Parathyroid adenoma (tissue), 2 donors: ENCODE measurements around the gene OPA3.

ENCODE experiments used
- H2AFZ ChIP-seq: fragments of 300-600 bp; sonication (generic); one replicate; pipeline ENCODE4 v1.7.0; 2017; ENCODE audit warnings: antibody characterized with exemption, mild to moderate bottlenecking
- H3K27ac ChIP-seq: fragments of 300-600 bp; sonication (generic); one replicate; pipeline ENCODE4 v1.7.0; 2017
- H3K27me3 ChIP-seq: fragments of 300-600 bp; sonication (generic); one replicate; pipeline ENCODE4 v1.7.0; 2017; ENCODE audit warnings: low read length; ENCODE audit not compliant: control insufficient read depth, insufficient read depth
- H3K36me3 ChIP-seq: fragments of 300-600 bp; sonication (generic); one replicate; pipeline ENCODE4 v1.7.0; 2017; ENCODE audit warnings: low read length; ENCODE audit not compliant: control insufficient read depth, insufficient read depth
- H3K4me1 ChIP-seq: fragments of 300-600 bp; sonication (generic); one replicate; pipeline ENCODE4 v1.7.0; 2017; ENCODE audit warnings: control low read depth
- H3K4me2 ChIP-seq: fragments of 300-600 bp; sonication (generic); one replicate; pipeline ENCODE4 v1.7.0; 2017; ENCODE audit warnings: low read length
- H3K4me3 ChIP-seq: fragments of 300-600 bp; sonication (generic); one replicate; pipeline ENCODE4 v1.7.0; 2017; ENCODE audit warnings: low read depth, low read length
- H3K79me2 ChIP-seq: fragments of 300-600 bp; sonication (generic); one replicate; pipeline ENCODE4 v1.7.0; 2017; ENCODE audit warnings: control low read depth
- H3K9ac ChIP-seq: fragments of 300-600 bp; sonication (generic); one replicate; pipeline ENCODE4 v1.7.0; 2017; ENCODE audit warnings: mild to moderate bottlenecking
- H3K9me3 ChIP-seq: fragments of 300-600 bp; sonication (generic); one replicate; pipeline ENCODE4 v1.7.0; 2017; ENCODE audit warnings: low read length; ENCODE audit not compliant: control insufficient read depth
- CTCF ChIP-seq: fragments of 300-600 bp; sonication (generic); IDR thresholded peaks from one replicate; pipeline ENCODE4 v1.7.0; 2017; ENCODE audit warnings: antibody characterized with exemption, mild to moderate bottlenecking
- donor health status: primary hyperparathyroidism.

OPA3 gene

DNA sequence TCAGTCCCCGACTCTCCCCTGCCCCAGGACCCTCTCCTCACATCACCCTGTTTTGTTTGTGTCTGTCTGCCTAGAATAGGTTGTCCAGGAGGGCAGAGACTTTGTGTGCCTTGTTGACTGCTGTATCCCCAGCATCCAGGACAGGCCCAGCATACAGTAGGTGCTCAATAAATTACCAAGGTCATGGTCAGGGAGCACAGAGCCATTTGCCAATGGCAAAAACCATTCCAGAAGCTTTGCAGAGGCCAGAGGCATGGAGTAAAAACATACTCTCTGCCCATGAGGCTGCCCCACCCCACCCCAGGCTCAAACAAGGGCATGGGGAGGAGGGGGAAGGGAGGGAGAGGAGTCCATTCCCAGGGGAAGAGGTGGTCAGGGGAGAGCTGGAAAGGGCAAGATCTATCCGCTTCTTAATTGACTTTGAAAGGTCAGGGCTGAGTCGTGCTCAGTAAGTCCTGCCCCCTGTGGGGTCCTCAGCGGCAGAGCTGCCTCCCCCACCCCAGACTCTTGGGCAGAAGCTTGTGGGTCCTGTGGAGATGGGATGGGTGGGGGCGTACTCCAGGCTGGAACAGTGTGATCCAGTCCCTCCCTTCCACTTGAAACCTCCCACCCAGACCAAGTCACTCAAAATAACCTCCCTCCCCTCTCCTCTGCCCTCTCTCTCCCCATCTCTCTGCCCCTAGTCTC is 13.0 kb upstream of the OPA3 start:
- Histone ChIP-seq H3K4me3 (no peak overlapping the region), H3K27ac (peak overlapping the region; percentile 51), H3K4me2 (peak overlapping the region; percentile 49), H3K79me2 (no peaks in the 10 kb centered on the region), H3K9ac (no peak overlapping the region), H2AFZ (no peak overlapping the region), H3K4me1 (no peaks in the 10 kb centered on the region), H3K9me3 (no peaks in the 10 kb centered on the region), H3K36me3 (no peaks in the 10 kb centered on the region), H3K27me3 (peaks cover 3% of the 10 kb centered on the region)
- TF ChIP-seq CTCF: no peak

- Histone ChIP-seq H3K36me3 (no peaks in the 10 kb centered on the region), H3K79me2 (no peaks in the 10 kb centered on the region), H3K9me3 (no peaks in the 10 kb centered on the region), H3K27ac (peak overlapping the region; percentile 55), H3K9ac (no peak overlapping the region), H3K4me3 (no peak overlapping the region), H3K4me1 (no peaks in the 10 kb centered on the region), H2AFZ (no peak overlapping the region), H3K4me2 (no peak overlapping the region), H3K27me3 (peaks cover 3% of the 10 kb centered on the region)
- TF ChIP-seq CTCF: no peak
These were observed 11.2 kb upstream of the OPA3 start for GRCh38 chr19:45595814-45596213.

GRCh38 chr19:45593520-45593919 is 8.9 kb upstream of the OPA3 start:
- peaks cover 1% of the 10 kb centered on the region for H3K27me3 ChIP-seq
- H3K4me1 ChIP-seq: no peaks in the 10 kb centered on the region
- no peak overlapping the region for H3K9ac ChIP-seq
- no peak overlapping the region for H3K27ac ChIP-seq
- no peak overlapping the region for H2AFZ ChIP-seq
- H3K36me3 ChIP-seq: no peaks in the 10 kb centered on the region
- no peaks in the 10 kb centered on the region for H3K9me3 ChIP-seq
- TF ChIP-seq CTCF: no peak
- no peaks in the 10 kb centered on the region for H3K79me2 ChIP-seq
- H3K4me2 ChIP-seq: no peak overlapping the region
- no peak overlapping the region for H3K4me3 ChIP-seq

GRCh38 chr19:45592366-45592765 is 7.8 kb upstream of the OPA3 start:
- H3K9me3 ChIP-seq: no peaks in the 10 kb centered on the region
- H3K9ac ChIP-seq: no peak overlapping the region
- no peak overlapping the region for H2AFZ ChIP-seq
- H3K27me3 ChIP-seq: no peaks in the 10 kb centered on the region
- no peak overlapping the region for H3K4me3 ChIP-seq
- no peak overlapping the region for H3K4me2 ChIP-seq
- no peaks in the 10 kb centered on the region for H3K4me1 ChIP-seq
- TF ChIP-seq CTCF: no peak
- H3K36me3 ChIP-seq: no peaks in the 10 kb centered on the region
- H3K27ac ChIP-seq: no peak overlapping the region
- H3K79me2 ChIP-seq: no peaks in the 10 kb centered on the region

- H3K79me2 ChIP-seq: no peaks in the 10 kb centered on the region
- TF ChIP-seq CTCF: no peak
- H3K9me3 ChIP-seq: no peaks in the 10 kb centered on the region
These were observed 7.0 kb upstream of the OPA3 start for GRCh38 chr19:45591638-45592005.

More at GRCh38 chr19:45591638-45592005, 7.0 kb upstream of the OPA3 start:
- H3K4me1 ChIP-seq: no peaks in the 10 kb centered on the region
- H3K36me3 ChIP-seq: no peaks in the 10 kb centered on the region
- no peak overlapping the region for H3K4me3 ChIP-seq
- H2AFZ ChIP-seq: no peak overlapping the region
- no peaks in the 10 kb centered on the region for H3K27me3 ChIP-seq
- H3K9ac ChIP-seq: no peak overlapping the region
- no peak overlapping the region for H3K27ac ChIP-seq
- H3K4me2 ChIP-seq: no peak overlapping the region
